Stomach smooth muscle (tissue), 2 donors: ENCODE measurements around the gene SMPD4.
"Not testable (repeated sequence)": the region's sequence is repeated elsewhere in the genome, so short reads cannot be mapped to it uniquely, and the experiment has no call there.

ENCODE experiments used
- H3K27ac ChIP-seq: one replicate; pipeline ENCODE4 v1.7.0; 2013; ENCODE audit warnings: mild to moderate bottlenecking, low read length, inconsistent platforms
- H3K27me3 ChIP-seq, 2 donors: one replicate each; pipeline ENCODE4 v1.7.0; 2013; ENCODE audit warnings: low read length in 2 of 2; ENCODE audit not compliant: insufficient read depth in 2 of 2, control insufficient read depth in 1 of 2
- H3K36me3 ChIP-seq, 2 donors: one replicate each; pipeline ENCODE4 v1.7.0; 2013; ENCODE audit warnings: low read length in 2 of 2; ENCODE audit not compliant: control insufficient read depth in 2 of 2, insufficient read depth in 2 of 2
- H3K4me1 ChIP-seq: one replicate; pipeline ENCODE4 v1.7.0; 2013; ENCODE audit warnings: low read length; ENCODE audit not compliant: control insufficient read depth, insufficient read depth
- H3K4me3 ChIP-seq, 2 donors: one replicate each; pipeline ENCODE4 v1.7.0; 2013; ENCODE audit warnings: low read length in 2 of 2
- H3K9ac ChIP-seq, 2 donors: one replicate each; pipeline ENCODE4 v1.7.0; 2013; ENCODE audit warnings: low read length in 2 of 2, mild to moderate bottlenecking in 1 of 2
- H3K9me3 ChIP-seq, 2 donors: one replicate each; pipeline ENCODE4 v1.7.0; 2013; ENCODE audit warnings: low read length in 2 of 2; ENCODE audit not compliant: control insufficient read depth in 2 of 2
- donor health status: healthy.
- donor health status: Pancreatic carcinoma.

SMPD4 gene

DNA sequence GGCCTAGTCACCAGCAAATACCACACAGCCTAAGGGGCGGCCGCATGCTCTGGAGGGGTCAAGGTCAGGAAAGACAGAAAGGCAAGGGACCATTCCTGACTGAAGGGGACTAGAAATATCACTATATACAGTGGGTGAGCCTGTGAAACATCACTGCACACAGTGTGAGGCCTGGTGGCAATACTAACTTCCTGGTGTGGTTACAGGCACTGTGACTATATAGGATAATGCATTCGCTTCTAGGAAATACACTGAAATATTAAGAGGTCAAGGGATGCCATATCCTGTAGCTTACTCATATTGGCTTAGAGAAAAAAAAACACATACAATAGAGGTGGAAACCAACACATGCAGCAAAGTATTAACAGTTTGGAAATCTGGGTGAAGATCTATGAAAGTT, 12.2 kb downstream of the SMPD4 start:
- H3K9me3 ChIP-seq, H3K27ac ChIP-seq, H3K27me3 ChIP-seq, H3K9ac ChIP-seq, H3K4me1 ChIP-seq, H3K4me3 ChIP-seq: not testable (repeated sequence)
- H3K36me3 ChIP-seq = peaks cover 11 to 25% of the 10 kb centered on the region in 2 donors

DNA sequence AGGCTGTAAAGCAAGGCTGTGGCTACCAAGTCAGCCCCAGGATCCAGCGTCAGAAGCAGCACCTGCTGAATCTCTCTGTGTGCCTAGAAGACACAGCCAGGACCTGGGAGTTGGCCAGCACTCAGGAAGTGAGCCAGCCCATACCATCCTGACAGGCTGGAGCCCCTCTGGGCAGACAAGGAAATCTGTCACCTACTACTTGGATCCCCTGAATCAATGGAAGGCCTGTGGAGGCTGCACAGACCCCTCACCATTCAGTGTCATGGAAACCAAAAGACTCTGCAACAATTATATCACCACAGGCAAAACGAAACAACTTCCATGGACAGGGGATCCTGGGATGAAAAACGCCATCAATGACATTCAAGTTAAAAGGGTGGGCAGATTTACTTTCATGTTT, 14.8 kb downstream of the SMPD4 start:
- not testable (repeated sequence) for H3K9me3 ChIP-seq, H3K27ac ChIP-seq, H3K9ac ChIP-seq, H3K4me1 ChIP-seq, H3K4me3 ChIP-seq, H3K27me3 ChIP-seq
- H3K36me3 ChIP-seq = peaks cover 16 to 27% of the 10 kb centered on the region in 2 donors

DNA sequence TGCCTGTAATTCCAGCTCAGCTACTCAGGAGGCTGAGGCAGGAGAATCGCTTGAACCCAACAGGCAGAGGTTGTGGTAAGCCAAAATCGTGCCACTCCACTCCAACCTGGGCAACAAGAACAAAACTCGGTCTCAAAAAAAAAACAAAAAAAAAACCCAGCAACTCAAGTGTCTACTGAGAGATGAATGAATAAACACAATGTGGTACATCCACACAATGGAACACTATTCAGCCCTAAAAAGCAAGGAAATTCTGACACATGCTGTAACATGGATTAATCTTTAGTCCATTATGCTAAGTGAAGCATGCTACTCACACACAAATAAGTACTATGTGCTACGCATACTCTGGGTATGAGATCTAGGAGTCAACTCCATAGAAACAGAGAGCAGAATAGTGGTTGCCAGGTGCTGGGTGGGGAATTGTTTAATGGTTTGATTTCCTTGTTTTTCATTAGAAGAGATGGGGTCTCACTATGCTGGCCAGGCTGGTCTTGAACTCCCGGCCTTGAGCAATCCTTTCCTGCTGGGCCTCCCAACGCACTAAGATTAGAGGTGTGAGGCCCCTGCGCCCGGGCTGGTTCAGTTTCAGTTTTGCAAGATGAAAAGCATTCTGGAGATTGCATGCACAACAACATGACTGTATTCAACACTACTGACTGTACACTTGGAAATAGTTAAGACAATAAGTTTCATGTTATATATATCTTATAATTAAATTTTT, 15.9 kb downstream of the SMPD4 start:
- Histone ChIP-seq H3K9ac (no peak overlapping the region), H3K27me3 (no peaks in the 10 kb centered on the region), H3K9me3 (no peaks in the 10 kb centered on the region), H3K4me1 (no peaks in the 10 kb centered on the region), H3K27ac (no peak overlapping the region), H3K4me3 (no peak overlapping the region), H3K36me3 (peaks cover 16 to 25% of the 10 kb centered on the region in 2 donors)

DNA sequence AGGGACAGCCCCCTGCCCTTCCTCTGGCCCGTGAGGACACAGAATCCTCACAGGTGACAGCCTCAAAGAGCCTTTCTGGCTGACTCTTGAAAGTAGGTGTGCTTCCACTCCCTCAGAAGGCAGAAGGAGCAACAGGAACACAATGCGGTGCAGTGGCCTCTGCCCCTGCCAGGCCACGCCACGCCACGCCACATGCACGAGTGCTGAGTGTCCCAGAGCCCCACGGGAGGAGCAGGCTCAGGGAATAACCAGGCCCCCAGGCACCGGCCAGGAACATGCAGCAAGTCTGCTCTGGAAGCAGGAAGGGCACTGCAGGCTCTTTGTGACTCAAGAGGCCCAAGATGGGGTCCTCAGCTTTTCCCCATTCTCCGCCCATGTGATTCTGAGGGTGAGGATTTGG, 18.4 kb downstream of the SMPD4 start:
- H3K4me3 ChIP-seq = no peak overlapping the region
- H3K9ac ChIP-seq = no peak overlapping the region
- no peaks in the 10 kb centered on the region for H3K4me1 ChIP-seq
- H3K27ac ChIP-seq = no peak overlapping the region
- no peaks in the 10 kb centered on the region for H3K9me3 ChIP-seq
- H3K27me3 ChIP-seq = no peaks in the 10 kb centered on the region
- H3K36me3 ChIP-seq = peaks cover 12 to 28% of the 10 kb centered on the region in 2 donors

DNA sequence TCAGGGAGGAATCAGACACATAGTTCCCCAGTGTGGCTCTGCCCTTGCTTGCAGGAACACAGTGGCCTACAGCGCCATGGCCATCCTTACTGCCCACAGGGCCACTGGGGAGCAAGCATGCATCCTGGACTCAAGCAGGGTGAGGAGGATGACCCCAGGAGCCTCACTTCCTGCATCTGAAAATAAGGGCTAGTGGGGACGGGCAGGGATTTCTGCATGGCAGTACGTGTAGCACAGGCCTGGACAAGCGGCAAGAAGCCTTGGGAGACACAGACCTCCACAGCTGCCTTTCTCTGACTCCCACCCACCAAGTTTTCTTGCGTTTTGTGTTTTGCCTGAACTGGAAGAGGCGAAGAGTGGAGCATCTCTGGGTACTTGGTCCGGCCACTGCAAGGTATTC, 18.9 kb downstream of the SMPD4 start:
- H3K27ac ChIP-seq, H3K4me3 ChIP-seq: not testable (repeated sequence)
- peaks cover 8 to 28% of the 10 kb centered on the region in 2 donors for H3K36me3 ChIP-seq

DNA sequence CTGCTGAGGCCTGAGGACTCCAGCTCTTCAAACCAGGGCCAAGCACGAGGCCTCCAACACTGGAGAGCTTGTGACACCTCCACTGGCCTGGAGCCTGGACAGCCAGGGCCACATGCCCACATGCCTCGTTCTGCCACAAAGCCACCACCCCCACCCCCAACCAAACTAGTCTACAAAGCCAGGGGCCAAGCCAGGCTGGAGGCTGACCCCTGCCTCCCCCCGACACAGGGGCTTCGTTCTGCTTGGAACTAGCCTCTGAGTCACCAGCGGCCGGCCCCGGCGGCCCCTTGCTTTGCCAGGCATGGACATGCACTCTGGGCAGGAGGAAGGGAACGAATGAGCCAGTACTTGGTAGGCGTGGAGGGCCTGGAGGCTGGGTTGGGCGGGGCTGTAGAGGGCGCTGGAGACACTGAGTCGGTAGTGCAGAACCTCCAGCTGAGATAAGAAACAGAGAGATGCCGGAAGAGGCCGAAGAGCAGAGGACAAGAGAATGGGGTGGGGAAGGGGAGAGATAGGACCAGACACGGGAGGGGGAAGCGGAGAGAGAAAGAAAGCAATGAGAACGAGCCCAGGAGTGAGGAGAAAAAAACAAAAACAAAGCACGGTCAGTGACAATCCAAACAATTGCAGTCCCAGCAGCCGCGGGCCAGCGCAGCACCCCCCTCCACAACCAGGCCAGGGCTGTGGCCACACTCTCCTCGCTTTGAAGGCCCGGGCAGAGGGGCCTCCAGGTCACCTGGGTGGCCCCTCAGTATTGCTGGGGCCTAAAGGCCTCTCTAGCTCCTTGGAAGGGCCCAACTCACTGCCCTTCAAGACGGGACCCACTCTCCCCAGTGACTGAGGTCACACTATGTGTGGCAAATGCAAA, 20.3 kb downstream of the SMPD4 start:
- peaks cover 5 to 20% of the 10 kb centered on the region in 2 donors for H3K36me3 ChIP-seq

More for the DNA sequence above, 18.9 kb downstream of the SMPD4 start:
- H3K4me1 ChIP-seq, H3K9me3 ChIP-seq, H3K27me3 ChIP-seq, H3K9ac ChIP-seq: not testable (repeated sequence)

GRCh38 chr2:130160131-130160530, 21.3 kb downstream of the SMPD4 start:
- Histone ChIP-seq H3K27me3 (no peaks in the 10 kb centered on the region), H3K9ac (no peak overlapping the region), H3K9me3 (no peaks in the 10 kb centered on the region), H3K27ac (no peak overlapping the region), H3K36me3 (peaks cover 5 to 16% of the 10 kb centered on the region in 2 donors), H3K4me3 (no peak overlapping the region), H3K4me1 (no peaks in the 10 kb centered on the region)

More for the DNA sequence above, 20.3 kb downstream of the SMPD4 start:
- not testable (repeated sequence) for H3K4me1 ChIP-seq, H3K9ac ChIP-seq, H3K4me3 ChIP-seq, H3K27me3 ChIP-seq, H3K27ac ChIP-seq, H3K9me3 ChIP-seq

DNA sequence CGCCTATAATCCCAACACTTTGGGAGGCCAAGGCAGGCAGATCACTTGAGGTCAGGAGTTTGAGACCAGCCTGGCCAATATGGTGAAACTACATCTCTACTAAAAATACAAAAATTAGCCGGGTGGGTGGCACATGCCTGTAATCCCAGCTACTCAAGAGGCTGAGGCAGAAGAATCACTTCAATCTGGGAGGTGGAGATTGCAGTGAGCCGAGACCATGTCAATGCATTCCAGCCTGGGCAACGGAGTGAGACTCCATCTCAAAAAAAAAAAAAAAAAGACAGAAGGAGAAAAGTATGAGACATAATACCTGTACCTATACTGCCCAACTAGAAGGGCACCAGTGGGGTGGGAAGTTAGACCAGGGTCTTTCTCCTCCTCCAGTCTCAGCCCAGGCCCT, 22.0 kb downstream of the SMPD4 start:
- not testable (repeated sequence) for H3K4me1 ChIP-seq, H3K9ac ChIP-seq, H3K9me3 ChIP-seq, H3K27me3 ChIP-seq, H3K27ac ChIP-seq, H3K4me3 ChIP-seq
- H3K36me3 ChIP-seq = peaks cover 5 to 14% of the 10 kb centered on the region in 2 donors

GRCh38 chr2:130158631-130159030, 22.8 kb downstream of the SMPD4 start:
- no peaks in the 10 kb centered on the region for H3K9me3 ChIP-seq
- H3K36me3 ChIP-seq = peaks cover 5 to 13% of the 10 kb centered on the region in 2 donors
- no peak overlapping the region for H3K4me3 ChIP-seq
- no peaks in the 10 kb centered on the region for H3K4me1 ChIP-seq
- H3K27me3 ChIP-seq = no peaks in the 10 kb centered on the region
- no peak overlapping the region for H3K27ac ChIP-seq
- no peak overlapping the region for H3K9ac ChIP-seq

DNA sequence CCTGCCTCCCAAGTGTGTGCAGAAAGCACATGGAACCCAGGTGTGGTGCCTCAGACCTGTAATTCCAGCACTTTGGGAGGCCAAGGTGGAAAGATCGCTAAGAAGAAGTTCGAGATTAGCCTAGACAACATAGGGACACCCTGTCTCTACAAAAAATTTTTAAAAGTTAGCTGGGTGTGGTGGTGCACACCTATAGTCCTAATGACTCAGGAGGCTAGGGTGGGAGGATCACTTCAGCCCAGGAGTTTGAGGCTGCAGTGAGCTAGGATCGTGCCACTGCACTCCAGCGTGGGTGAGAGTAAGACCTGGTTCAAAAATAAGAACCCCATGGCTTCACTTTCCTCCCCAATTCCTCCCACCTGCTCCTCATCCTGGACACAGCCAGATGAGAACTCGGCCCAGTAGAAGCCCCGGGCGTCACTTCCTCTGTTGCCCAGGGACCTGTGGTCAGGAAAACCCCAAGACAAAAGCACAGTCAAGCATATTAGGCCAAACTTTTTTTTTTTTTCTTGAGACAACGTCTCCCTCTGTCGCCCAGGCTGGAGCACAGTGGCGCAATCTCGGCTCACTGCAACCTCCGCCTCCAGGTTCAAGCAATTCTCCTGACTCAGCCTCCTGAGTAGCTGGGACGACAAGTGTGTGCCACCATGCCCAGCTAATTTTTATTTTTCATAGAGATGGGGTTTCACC, 23.4 kb downstream of the SMPD4 start:
- not testable (repeated sequence) for H3K4me3 ChIP-seq, H3K9me3 ChIP-seq, H3K9ac ChIP-seq, H3K27ac ChIP-seq, H3K27me3 ChIP-seq, H3K4me1 ChIP-seq
- peaks cover 6 to 16% of the 10 kb centered on the region in 2 donors for H3K36me3 ChIP-seq
